GM12801 (cell line): ENCODE results near the gene KLHL26.

ENCODE experiments used
- CTCF ChIP-seq: IDR thresholded peaks from one replicate; pipeline ENCODE4 v1.5.1; 2011; ENCODE audit warnings: control low read depth; ENCODE audit not compliant: insufficient read length; ENCODE audit errors: extremely low read depth

KLHL26 gene

GRCh38 chr19:18700501-18701249 lies 63.8 kb downstream of the KLHL26 start:
- TF ChIP-seq CTCF: no peak

DNA sequence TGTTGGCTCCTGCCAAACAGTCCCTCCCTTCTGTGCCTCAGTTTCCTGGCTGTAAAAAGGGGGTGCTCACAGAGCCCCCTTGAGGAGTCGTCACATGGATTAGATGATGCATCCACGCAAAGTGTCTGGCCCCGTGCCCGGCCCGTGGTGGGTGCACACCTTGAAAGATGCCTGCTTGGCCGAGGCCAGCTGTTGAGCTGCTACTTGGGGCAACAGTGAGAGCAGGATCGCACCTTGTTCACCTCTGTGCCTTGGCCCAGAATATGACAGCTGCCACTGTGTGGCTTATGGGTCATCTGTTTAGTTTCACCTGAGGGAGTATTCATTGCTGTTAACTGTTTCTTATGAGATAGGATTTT lies 64.4 kb downstream of the KLHL26 start:
- no peak for TF ChIP-seq CTCF

DNA sequence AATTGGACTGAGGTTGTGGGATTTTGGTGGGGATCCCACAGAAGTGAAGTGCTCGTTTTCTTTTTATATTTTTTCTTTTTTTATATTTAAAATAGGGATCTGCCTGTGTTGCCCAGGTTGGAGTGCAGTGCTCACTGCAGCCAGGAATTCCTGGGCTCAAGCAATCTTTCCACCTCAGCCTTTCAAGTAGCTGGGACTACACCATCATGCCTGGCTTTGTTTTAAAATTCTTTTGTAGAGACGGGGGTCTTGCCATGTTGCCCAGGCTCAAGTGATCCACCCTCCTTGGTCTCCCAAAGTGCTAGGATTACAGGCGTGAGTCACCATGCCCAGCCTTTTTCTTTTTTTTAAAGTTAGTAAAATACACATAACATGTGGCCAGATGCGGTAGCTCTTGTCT lies 67.2 kb downstream of the KLHL26 start:
- no peak for TF ChIP-seq CTCF

DNA sequence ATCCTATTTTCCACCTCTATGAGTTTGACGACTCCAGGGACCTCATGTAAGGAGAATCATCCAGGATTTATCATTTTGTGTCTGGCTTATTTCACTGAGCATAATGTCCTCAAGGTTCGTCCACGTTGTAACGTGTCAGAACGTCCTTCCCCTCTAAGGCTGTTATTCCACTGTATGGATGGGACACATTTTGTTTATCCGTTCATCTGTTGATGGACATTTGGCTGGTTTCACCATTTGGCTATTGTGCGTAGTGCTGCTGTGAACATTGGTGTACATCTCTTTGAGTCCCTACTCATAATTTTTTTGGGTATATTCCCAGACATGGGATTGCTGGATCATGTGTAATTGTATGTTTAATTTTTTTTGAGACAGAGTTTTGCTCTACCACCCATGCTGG lies 68.1 kb downstream of the KLHL26 start:
- no peak for TF ChIP-seq CTCF

DNA sequence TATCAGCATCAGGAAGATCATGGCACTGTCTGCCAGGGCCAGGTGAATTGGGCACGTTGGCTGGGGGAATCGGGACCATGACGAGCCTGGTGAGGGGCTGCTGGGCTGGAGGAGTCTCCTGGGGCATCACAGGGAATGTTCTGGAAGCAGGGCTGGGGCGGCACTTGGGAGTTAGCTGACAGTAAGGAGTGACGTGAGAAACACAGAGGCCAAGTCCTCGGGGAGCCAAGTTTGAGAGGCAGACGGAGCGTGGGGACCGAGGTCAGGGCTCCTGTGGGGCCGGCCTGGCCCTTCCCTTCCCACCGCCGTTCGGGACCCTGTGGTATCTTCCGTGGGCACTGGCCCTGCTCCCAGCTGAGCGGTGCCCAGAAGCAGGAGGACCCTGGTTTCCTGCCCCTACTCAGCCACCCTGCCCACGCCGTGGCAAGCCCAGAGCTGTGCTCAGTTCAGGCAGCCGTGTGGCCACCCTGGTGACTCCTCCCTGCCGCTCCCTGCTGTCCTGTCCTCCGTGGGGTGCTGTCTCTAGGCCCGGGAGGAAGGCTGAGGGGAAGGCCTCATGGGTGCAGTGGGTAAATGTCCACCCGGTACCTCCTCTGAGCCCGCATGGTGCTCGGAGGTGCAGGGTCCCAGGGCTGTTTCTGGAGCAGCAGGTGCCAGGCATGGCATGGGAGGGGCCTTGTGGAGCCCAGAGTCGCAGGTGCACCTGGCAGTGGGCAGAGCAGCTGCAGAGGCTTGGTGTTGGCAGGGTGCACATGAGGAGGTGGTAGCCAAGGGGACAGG lies 71.8 kb downstream of the KLHL26 start:
- TF ChIP-seq CTCF: no peak

- no peak for TF ChIP-seq CTCF
Observed at GRCh38 chr19:18709546-18709945, 72.7 kb downstream of the KLHL26 start.

DNA sequence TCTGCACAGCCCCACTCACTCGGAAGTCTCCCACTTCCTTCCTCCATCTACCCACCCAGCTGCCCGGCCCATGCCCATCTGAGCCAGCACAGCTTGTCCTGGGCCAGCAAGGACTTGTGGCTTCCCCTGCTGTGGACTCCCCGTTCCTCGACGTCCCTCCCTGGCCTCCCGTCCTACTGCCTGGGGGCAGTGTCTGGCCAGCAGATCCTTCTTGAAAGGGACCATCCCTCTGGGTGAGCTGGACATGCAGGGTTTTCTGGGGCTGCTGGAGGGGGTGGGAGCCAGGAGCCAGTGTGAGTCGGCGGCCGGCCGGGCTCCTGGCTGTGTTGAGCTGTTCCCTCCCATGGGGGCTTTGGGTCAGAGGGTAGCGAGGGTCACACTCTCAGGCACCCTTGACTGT lies 73.4 kb downstream of the KLHL26 start:
- TF ChIP-seq CTCF: no peak
